GM19324 (cell line): Measurements from ENCODE around the gene LGSN.
"Not testable (repeated sequence)": the region's sequence is repeated elsewhere in the genome, so short reads cannot be mapped to it uniquely, and the experiment has no call there.

Source experiments
- ATAC-seq: cut with Tn5 transposase; IDR thresholded peaks from one replicate; pipeline ENCODE4 v1.9.1; 2021; ENCODE audit warnings: mild to moderate bottlenecking, moderate library complexity; ENCODE audit not compliant: unreplicated experiment, low FRiP score

Gene LGSN

DNA sequence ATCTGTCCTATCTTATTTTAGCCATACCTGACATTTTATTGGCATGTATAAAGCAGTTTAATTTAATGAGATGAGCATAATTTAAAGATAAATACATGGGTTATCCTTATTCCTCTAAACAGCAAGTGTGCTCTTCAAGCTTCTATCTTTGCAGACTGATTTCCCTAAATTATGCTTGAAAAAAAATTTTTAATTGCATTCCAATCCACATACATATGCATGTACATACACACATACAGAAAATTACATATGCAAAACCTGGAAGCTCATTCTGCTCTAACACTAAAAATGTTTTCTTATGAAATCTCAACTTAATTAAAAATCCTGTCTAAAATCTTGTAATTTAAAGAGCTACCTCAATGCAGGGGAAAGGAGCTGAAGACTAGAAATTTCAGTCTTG lies 73.2 kb downstream of the LGSN start:
- ATAC-seq: no peak

DNA sequence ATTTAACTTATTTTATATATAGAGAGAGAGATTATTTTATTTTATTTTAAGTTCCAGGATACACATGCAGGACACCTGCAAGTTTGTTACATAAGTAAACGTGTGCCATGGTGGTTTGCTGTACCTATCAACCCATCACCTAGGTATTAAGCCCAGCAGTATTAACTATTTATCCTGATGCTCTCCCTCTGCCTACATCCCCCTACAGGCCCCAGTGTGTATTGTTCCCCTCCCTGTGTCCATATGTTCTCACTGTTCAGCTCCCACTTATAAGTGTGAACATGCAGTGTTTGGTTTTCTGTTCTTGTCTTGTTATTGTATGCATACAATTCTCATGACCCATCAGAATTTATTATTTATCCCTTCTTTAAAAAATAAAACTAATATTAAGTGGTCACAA lies 73.9 kb downstream of the LGSN start:
- no peak for ATAC-seq

DNA sequence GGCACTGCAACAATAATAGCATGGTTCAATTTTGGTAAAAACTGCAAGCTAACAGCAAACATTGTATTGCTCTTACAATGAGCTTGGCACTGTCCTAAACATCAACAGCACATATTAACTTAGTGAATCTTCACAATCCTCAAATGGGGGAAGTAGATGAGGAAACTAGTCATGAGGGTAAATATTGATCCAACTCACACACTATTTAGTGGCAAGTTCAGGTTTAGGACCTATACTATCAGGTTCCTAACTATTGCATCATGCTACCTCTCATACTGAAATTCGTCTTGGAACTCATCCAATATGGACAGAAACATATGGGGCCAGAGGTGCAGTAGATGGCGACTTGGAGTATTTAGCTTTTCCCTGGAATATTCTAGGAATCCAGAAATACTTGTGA lies 74.4 kb downstream of the LGSN start:
- ATAC-seq: no peak

DNA sequence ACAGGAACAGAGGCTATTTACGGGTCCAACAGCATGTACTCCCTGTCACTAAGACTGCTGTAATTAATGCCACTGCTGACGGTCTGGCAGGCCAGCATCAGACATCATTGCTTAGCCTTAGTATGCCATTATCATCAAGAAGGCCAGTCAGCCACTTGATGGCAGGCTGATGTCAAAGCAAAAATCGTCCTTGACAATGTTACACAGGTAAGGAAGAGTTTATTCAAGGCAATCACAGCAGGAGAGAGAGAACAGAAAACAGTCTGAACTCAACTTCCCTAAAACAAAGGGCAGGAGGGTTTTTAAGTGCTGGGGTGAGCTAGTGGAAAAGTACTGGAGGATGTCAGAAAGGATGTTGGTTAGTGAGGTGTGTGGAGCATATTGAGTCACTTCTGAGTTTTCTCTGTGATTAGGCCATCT lies 83.4 kb downstream of the LGSN start:
- no peak for ATAC-seq

DNA sequence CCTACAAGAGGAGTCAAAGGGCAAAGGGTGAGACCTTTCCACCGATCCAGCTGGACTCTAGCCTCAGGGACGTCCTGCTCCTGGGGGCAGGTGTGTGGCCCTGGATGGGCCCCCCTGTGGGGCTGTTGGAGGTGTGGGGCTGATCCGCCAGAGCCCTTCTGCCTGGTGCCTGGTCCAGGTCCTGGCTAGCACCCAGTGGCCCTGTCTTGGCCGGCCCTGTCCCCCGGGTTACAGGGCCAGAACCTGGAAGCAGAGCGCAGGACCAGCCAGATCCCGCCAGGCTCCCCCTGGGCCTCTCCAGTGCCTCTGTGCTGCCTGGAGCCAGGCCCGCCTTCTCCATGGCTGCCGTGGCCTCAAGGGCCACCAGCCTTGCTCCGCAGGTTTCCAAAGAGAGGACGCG lies 89.3 kb downstream of the LGSN start:
- not testable (repeated sequence) for ATAC-seq

DNA sequence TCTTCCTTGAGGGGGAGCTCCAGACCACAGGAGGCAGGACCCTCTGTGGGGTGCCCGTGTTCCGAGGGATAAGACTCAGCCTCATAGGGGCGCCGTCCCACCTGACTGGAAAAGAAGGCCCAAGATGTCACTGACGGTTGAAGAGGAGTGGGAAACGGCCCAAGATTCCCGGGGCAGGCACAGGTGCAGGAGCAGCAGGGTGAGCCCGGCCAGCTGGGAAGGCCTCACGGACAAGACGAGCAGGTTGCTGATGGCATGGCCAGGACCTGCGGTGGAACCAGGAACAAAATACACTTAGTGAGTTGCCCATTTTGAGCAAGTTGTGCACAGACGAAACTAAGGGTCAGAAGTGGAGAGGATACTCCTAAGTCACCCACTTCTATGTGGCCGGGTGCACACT lies 89.8 kb downstream of the LGSN start:
- ATAC-seq: not testable (repeated sequence)

DNA sequence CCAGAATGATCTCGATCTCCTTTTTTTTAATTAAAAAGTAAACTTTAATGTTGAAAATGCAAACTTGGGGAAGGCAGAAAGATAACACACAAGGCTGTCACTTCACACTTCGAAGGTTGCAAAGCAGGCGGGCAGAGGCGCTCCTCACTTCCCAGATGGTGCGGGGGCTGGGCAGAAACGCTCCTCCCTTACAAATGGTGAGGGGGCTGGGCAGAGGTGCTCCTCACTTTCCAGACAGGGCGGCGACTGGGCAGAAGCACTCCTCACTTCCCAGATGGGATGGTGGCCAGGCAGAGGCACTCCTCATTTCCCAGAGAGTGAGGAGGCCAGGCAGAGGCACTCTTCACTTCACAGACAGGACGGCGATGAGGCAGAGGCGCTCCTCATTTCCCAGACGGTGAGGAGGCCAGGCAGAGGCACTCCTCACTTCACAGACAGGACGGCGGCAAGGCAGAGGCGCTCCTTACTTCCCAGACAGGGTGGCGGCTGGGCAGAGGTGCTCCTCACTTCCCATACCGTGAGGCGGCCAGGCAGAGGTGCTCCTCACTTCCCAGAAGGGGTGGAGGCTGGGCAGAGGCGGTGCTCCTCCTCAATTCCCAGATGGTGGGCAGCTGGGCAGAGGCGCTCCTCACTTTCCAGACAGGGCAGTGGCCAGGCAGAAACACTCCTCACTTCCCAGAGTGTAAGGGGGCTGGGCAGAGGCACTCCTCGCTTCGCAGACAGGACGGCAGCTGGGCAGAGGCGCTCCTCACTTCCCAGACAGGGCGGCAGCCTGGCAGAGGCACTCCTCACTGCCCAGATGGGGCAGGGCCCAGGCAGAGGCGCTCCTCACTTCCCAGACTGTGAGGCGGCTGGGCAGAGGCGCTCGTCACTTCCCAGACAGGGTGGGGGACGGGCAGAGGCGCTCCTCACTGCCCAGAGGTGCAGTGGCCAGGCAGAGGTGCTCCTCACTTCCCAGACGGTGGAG lies 91.6 kb downstream of the LGSN start:
- not testable (repeated sequence) for ATAC-seq

DNA sequence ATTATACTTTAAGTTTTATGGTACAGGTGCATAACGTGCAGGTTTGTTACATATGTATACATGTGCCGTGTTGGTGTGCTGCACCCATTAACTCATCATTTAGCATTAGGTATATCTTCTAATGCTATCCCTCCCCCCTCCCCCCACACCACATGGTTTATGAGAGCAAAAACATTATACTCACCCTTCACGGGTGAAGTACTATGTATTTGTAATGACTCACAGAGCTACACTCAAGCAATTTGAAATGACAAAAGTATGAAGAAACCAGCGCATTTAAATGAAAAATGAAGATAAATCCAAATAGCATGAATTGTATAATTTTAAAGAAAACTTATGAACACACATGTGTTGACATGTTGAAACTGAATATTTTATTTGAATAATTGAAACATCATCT lies 93.8 kb downstream of the LGSN start:
- ATAC-seq: not testable (repeated sequence)
